Measurements from ENCODE around the gene KIFAP3. TPM values are rescaled to one million over a fixed set of nuclear protein-coding genes. Genes with fewer than 3 reads are reported as not detected.
"Not testable (repeated sequence)": the region's sequence is repeated elsewhere in the genome, so short reads cannot be mapped to it uniquely, and the experiment has no call there.

KIFAP3 gene
- total RNA-seq, 1 donor from 2014 or later = 35.5 TPM

GRCh38 chr1:169886422-169886821 lies 188.1 kb downstream of the KIFAP3 start:
- DNase-seq = no peak

- DNase-seq = no peak
Measured at GRCh38 chr1:169885207-169885606, 189.3 kb downstream of the KIFAP3 start.

GRCh38 chr1:169884634-169885033 lies 189.9 kb downstream of the KIFAP3 start:
- DNase-seq = no peak

DNA sequence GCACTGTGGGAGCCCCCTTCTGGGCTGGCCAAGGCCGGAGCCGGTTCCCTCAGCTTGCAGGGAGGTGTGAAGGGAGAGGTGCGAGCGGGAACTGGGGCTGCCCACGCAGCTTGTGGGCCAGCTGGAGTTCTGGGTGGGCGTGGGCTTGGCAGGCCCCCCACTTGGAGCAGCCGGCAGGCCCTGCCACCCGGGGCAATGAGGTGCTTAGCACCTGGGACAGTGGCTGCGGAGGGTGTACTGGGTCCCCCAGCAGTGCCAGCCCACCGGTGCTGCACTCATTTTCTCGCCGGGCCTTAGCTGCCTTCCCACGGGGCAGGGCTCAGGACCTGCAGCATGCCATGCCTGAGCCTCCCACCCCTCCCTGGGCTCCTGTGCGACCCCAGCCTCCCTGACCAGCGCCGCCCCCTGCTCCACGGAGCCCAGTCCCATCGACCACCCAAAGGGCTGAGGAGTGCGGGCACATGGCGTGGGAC lies 192.4 kb downstream of the KIFAP3 start:
- no peak for DNase-seq

GRCh38 chr1:169879034-169879840 lies 195.3 kb downstream of the KIFAP3 start:
- DNase-seq = no peak

- DNase-seq = no peak
Measured at GRCh38 chr1:169878498-169878897, 196.0 kb downstream of the KIFAP3 start.

DNA sequence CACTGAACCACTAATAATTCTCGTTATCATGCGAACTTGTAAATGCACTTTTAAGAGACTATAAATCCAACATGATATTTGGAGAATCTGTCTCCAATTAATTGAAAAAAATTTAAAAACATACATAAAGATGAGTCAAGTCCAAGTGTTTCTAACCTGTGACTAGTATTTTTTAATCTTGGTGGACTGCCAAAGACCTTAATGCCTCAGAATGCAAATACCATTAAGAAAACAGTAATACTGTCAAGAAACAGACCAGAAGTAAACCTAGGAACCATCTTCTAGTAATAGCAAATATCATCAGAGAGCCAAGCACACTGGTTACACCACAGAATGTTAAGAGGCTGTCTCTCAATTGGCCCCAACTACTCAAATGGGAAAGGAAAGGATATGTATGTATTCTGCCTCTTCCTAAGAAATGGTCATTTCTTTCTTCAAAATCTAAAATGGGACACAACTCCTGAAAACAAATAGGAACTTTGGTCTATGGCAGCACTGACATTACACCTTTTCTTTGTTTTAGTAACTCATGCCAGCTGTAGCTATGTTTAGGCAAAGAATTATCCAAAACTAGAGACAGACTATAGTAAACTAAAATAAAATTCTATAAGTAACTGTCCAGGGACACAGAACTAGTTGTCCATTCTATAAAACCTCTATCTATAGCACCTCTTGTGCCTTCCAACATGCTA lies 196.5 kb downstream of the KIFAP3 start:
- no peak for DNase-seq

DNA sequence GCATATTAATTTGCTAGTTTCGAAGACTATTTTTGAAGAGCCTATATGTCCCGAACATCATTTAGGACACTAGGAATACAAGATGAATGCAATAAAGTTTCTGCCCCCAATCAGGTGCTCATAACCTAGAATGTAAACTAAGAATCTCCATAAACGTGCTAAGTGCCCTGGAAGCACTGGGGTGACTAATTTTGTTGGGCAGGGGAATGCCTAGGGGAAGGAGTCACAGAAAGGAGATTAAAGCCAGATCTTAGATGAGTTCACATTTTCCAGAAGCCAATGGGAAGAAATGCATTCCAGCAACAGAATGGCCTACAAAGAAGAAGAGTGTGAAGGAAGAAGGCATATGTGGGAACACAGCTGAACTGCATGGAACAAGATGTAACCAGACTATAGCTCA lies 200.3 kb downstream of the KIFAP3 start:
- no peak for DNase-seq

GRCh38 chr1:169873582-169874199 lies 200.8 kb downstream of the KIFAP3 start:
- DNase-seq = no peak

DNA sequence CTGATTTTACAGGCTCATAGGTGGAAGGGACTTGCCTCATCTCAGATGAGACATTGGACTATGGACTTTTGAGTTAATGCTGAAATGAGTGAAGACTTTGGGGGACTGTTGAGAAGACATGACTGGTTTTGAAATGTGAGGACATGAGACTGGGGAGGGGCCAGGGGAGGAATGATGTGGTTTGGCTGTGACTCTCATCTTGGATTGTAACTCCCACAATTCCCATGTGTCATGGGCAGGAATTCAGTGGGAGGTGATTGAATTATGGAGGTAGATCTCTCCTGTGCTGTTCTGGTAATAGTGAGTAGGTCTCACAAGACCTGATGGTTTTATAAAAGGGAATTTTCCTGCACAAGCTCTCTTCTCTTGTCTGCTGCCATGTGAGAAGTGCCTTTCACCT lies 201.6 kb downstream of the KIFAP3 start:
- DNase-seq = no peak

DNA sequence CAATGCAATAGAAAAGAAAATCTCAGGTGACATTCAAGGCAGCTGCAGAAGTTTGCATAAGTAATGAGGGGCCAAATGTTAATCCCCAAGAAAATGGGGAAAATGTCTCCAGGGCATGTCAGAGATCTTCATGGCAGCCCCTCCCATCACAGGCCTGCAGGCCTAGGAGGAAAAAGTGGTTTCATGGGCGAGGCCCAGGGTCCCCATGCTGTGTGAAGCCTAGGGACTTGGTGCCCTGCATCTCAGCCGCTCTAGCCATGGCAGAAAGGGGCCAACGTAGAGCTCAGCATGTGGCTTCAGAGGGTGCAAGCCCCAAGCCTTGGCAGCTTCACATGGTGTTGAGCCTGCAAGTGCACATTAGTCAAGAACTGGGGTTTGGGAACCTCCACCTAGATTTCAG lies 202.5 kb downstream of the KIFAP3 start:
- DNase-seq = not testable (repeated sequence)

Small RNAs within 50 kb of the gene (small RNA-seq; reads per million reads assigned to genes)
- gene MRPS10P1 (ENCODE audit: low replicate concordance) = not detected

Other genes with a start within 250 kb of the KIFAP3 start
- gene SCYL3, start 180.8 kb downstream of the KIFAP3 start, total RNA-seq = 7.3 TPM
- not detected for gene NTMT2, start 71.3 kb upstream of the KIFAP3 start, total RNA-seq